Liver (tissue), 9 donors: Measurements from ENCODE around the gene FMC1. TPM values are rescaled to one million over a fixed set of nuclear protein-coding genes. Genes with fewer than 3 reads are reported as not detected.
A peak's percentile ranks its signal among the peaks of the same experiment; 100 is the strongest.

Source experiments
- DNase-seq: peaks from one replicate; pipeline ENCODE4 v3.0.0-alpha.2; 2017; ENCODE audit warnings: low spot score
- H3K27ac ChIP-seq, 2 donors: one replicate each; pipeline ENCODE4 v1.7.0; 2013; ENCODE audit warnings: inconsistent platforms in 2 of 2, low read length in 2 of 2, control low read depth in 1 of 2, low read depth in 1 of 2, mild to moderate bottlenecking in 1 of 2
- H3K27me3 ChIP-seq, 4 donors: one replicate each; pipeline versions ENCODE4 v1.6.1 to v1.7.0; 2013; ENCODE audit warnings: low read length in 3 of 4, inconsistent platforms in 1 of 4, mild to moderate bottlenecking in 1 of 4, moderate library complexity in 1 of 4; ENCODE audit not compliant: control insufficient read depth in 4 of 4, insufficient read depth in 4 of 4
- H3K36me3 ChIP-seq, 4 donors: one replicate each; pipeline versions ENCODE4 v1.6.1 to v1.7.0; 2013; ENCODE audit warnings: low read length in 3 of 4, mild to moderate bottlenecking in 3 of 4, low read depth in 1 of 4, moderate library complexity in 1 of 4; ENCODE audit not compliant: control insufficient read depth in 4 of 4, insufficient read depth in 3 of 4
- H3K4me1 ChIP-seq, 4 donors: one replicate each; pipeline versions ENCODE4 v1.6.1 to v1.7.0; 2013; ENCODE audit warnings: low read length in 3 of 4, mild to moderate bottlenecking in 3 of 4, moderate library complexity in 1 of 4; ENCODE audit not compliant: control insufficient read depth in 4 of 4, insufficient read depth in 4 of 4
- H3K4me3 ChIP-seq, 3 donors: one replicate each; pipeline versions ENCODE4 v1.6.1 to v1.7.0; 2013; ENCODE audit warnings: low read length in 3 of 3, control low read depth in 1 of 3, low read depth in 1 of 3, mild to moderate bottlenecking in 1 of 3
- H3K9ac ChIP-seq, 2 donors: one replicate each; pipeline ENCODE4 v1.7.0; 2013; ENCODE audit warnings: low read length in 2 of 2, mild to moderate bottlenecking in 2 of 2, moderate library complexity in 2 of 2, control low read depth in 1 of 2, low read depth in 1 of 2
- H3K9me3 ChIP-seq, 4 donors: one replicate each; pipeline versions ENCODE4 v1.6.1 to v1.7.0; 2013; ENCODE audit warnings: low read length in 3 of 4; ENCODE audit not compliant: control insufficient read depth in 4 of 4
- EGR1 ChIP-seq, 2 donors: IDR thresholded peaks; 2 replicates each; pipeline ENCODE4 v1.6.1; 2016 to 2018; ENCODE audit warnings: antibody characterized with exemption in 2 of 2, low read depth in 2 of 2
- GABPA ChIP-seq, 2 donors: IDR thresholded peaks in 1 of 2; conservative IDR thresholded peaks in 1 of 2; 2 replicates each; pipeline ENCODE4 v1.6.1; 2016; ENCODE audit warnings: antibody characterized with exemption in 2 of 2, mild to moderate bottlenecking in 1 of 2, moderate library complexity in 1 of 2
- HNF4A ChIP-seq, 2 donors: conservative IDR thresholded peaks; 2 replicates each; pipeline ENCODE4 v1.6.1; 2016; ENCODE audit warnings: antibody characterized with exemption in 2 of 2, mild to moderate bottlenecking in 2 of 2
- HNF4G ChIP-seq: IDR thresholded peaks from 2 replicates; pipeline ENCODE4 v1.6.1; 2016; ENCODE audit warnings: antibody characterized with exemption
- JUND ChIP-seq, 2 donors: IDR thresholded peaks; 2 replicates each; pipeline ENCODE4 v1.6.1; 2016; ENCODE audit warnings: antibody characterized with exemption in 2 of 2
- NR2F2 ChIP-seq: IDR thresholded peaks from 2 replicates; pipeline ENCODE4 v1.6.1; 2016; ENCODE audit warnings: antibody characterized with exemption
- RXRA ChIP-seq, 2 donors: IDR thresholded peaks; 2 replicates each; pipeline ENCODE4 v1.6.1; 2017 to 2018; ENCODE audit warnings: antibody characterized with exemption in 2 of 2, mild to moderate bottlenecking in 1 of 2
- SP1 ChIP-seq: IDR thresholded peaks from 2 replicates; pipeline ENCODE4 v1.6.1; 2018; ENCODE audit warnings: antibody characterized with exemption, mild to moderate bottlenecking
- TAF1 ChIP-seq: conservative IDR thresholded peaks from 2 replicates; pipeline ENCODE4 v1.6.1; 2016; ENCODE audit warnings: antibody characterized with exemption, mild to moderate bottlenecking
- WGBS: extraction: QIAGEN DNeasy Blood & Tissue Kit; methylation state at CpG from one replicate; pipeline ENCODE4 v1.1.7; 2013; 5-methylcytosine and 5-hydroxymethylcytosine counted together
- polyA plus RNA-seq, 2 donors: library from polyadenylated mRNA; stranded (reverse) in 1 of 2; unstranded in 1 of 2; fragments of 200-250 nt in 1 of 2; fragments of >200 nt in 1 of 2; fragmentation: Nextera tagmentation in 1 of 2; extraction: Ambion mirVana in 1 of 2; gene quantifications; one replicate each; pipeline versions ENCODE4 v1.2.1 to v1.2.3, GENCODE V29; 2013 to 2015
- total RNA-seq, 2 donors: library from RNA; depleted of rRNA; stranded (reverse); fragments of >200 nt; gene quantifications; one replicate each; pipeline ENCODE4 v1.2.3, GENCODE V29; 2014
- TF ChIP-seq, protein P1 (sequence below): IDR thresholded peaks from 2 replicates; pipeline ENCODE4 v1.6.1; 2016; ENCODE audit warnings: antibody characterized with exemption
- TF ChIP-seq, protein P2 (sequence below): IDR thresholded peaks from 2 replicates; pipeline ENCODE4 v1.6.1; 2016; ENCODE audit warnings: antibody characterized with exemption
- TF ChIP-seq, protein P3 (sequence below): IDR thresholded peaks from 2 replicates; pipeline ENCODE4 v1.6.1; 2016; ENCODE audit warnings: antibody characterized with exemption, mild to moderate bottlenecking
- donor health status: healthy.
- donor health status: healthy.
- donor health status: healthy.
- donor health status: healthy.
- donor health status: healthy.

The FMC1 gene
- total and polyA plus RNA-seq, 4 donors: 5.5 to 76.3 (median 10.5) TPM

DNA sequence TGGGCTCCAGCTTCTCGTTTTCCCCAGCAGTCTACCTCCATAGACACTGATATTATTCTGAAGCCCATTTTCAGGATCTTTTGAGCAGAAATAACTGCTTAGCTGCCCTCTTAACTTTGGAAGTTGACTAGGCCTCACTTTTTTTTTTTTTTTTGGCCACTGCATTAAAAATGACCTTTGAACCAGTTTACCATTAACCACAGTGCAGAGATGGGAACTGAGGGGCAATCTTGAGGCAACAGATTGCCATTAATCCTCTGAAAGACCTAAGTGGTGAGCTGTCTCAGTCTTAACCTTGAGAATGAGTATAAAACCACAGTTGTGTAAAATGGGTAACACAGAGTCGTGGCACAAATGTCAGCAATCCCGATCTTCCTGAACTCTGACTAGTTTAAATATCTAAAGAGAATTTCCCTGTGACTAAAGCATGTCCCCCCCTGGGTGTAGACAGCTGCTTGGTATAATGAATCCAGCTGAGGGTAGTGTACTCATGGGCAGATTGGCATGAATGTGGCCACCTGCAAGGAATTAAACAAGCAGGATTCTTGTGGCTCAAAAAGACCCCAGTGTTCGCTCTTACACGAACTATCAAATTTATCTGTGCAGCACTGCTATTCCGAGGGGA lies 46.1 kb upstream of the FMC1 start:
- TF ChIP-seq HNF4A (conservative IDR thresholded peaks at IDR 0.05) (peak; percentile 16 to 22), TAF1 (no peak)
- Histone ChIP-seq H3K27me3 (no peaks in the 10 kb centered on the region), H3K4me3 (no peak overlapping the region), H3K27ac (no peak overlapping the region), H3K9me3 (no peaks in the 10 kb centered on the region), H3K36me3 (peaks cover 0 to 5% (median 4%) of the 10 kb centered on the region in 4 donors), H3K9ac (no peak overlapping the region), H3K4me1 (peaks cover 3 to 32% (median 14%) of the 10 kb centered on the region in 4 donors)
- WGBS: 91% methylated on average over 6 of the region's 6 CpGs
- DNase-seq: no peak

DNA sequence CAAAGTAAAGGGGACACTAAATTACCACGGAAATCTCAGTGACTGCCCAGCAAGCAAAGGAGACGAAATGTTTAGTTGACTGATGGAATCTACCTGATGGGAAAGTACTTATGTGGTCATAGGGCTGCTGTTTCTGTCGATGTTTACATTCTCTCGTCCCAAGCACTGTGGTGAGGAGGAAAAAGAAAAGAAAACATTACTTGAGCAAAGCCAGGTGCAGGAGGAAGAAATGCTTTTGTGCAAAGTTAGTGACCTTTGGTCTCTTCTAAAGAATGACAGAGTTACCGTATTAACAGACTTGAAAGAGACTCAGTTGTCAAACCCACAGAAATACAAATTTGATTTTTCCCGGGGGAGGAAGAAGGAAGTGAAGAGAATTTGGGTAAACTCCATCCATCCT lies 43.3 kb upstream of the FMC1 start:
- Histone ChIP-seq H3K27me3 (no peaks in the 10 kb centered on the region), H3K4me3 (no peak overlapping the region), H3K27ac (no peak overlapping the region), H3K36me3 (peaks cover 0 to 5% (median 4%) of the 10 kb centered on the region in 4 donors), H3K9me3 (no peaks in the 10 kb centered on the region), H3K9ac (no peak overlapping the region), H3K4me1 (peaks cover 3 to 50% (median 25%) of the 10 kb centered on the region in 4 donors)
- TF ChIP-seq HNF4A (conservative IDR thresholded peaks at IDR 0.05): no peak
- no peak for TF ChIP-seq NR2F2
- no peak for TF ChIP-seq TAF1
- no peak for TF ChIP-seq JUND (IDR thresholded peaks at IDR 0.05)
- no peak for TF ChIP-seq SP1
- TF ChIP-seq, protein P1, sequence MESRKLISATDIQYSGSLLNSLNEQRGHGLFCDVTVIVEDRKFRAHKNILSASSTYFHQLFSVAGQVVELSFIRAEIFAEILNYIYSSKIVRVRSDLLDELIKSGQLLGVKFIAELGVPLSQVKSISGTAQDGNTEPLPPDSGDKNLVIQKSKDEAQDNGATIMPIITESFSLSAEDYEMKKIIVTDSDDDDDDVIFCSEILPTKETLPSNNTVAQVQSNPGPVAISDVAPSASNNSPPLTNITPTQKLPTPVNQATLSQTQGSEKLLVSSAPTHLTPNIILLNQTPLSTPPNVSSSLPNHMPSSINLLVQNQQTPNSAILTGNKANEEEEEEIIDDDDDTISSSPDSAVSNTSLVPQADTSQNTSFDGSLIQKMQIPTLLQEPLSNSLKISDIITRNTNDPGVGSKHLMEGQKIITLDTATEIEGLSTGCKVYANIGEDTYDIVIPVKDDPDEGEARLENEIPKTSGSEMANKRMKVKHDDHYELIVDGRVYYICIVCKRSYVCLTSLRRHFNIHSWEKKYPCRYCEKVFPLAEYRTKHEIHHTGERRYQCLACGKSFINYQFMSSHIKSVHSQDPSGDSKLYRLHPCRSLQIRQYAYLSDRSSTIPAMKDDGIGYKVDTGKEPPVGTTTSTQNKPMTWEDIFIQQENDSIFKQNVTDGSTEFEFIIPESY: no peak
- no peak for TF ChIP-seq RXRA (IDR thresholded peaks at IDR 0.05)
- no peak for TF ChIP-seq HNF4G
- no peak for TF ChIP-seq EGR1 (IDR thresholded peaks at IDR 0.05; ENCODE audit: low read depth in 2 of 2)
- TF ChIP-seq, protein P2, sequence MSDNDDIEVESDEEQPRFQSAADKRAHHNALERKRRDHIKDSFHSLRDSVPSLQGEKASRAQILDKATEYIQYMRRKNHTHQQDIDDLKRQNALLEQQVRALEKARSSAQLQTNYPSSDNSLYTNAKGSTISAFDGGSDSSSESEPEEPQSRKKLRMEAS: no peak
- TF ChIP-seq, protein P3, sequence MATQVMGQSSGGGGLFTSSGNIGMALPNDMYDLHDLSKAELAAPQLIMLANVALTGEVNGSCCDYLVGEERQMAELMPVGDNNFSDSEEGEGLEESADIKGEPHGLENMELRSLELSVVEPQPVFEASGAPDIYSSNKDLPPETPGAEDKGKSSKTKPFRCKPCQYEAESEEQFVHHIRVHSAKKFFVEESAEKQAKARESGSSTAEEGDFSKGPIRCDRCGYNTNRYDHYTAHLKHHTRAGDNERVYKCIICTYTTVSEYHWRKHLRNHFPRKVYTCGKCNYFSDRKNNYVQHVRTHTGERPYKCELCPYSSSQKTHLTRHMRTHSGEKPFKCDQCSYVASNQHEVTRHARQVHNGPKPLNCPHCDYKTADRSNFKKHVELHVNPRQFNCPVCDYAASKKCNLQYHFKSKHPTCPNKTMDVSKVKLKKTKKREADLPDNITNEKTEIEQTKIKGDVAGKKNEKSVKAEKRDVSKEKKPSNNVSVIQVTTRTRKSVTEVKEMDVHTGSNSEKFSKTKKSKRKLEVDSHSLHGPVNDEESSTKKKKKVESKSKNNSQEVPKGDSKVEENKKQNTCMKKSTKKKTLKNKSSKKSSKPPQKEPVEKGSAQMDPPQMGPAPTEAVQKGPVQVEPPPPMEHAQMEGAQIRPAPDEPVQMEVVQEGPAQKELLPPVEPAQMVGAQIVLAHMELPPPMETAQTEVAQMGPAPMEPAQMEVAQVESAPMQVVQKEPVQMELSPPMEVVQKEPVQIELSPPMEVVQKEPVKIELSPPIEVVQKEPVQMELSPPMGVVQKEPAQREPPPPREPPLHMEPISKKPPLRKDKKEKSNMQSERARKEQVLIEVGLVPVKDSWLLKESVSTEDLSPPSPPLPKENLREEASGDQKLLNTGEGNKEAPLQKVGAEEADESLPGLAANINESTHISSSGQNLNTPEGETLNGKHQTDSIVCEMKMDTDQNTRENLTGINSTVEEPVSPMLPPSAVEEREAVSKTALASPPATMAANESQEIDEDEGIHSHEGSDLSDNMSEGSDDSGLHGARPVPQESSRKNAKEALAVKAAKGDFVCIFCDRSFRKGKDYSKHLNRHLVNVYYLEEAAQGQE: no peak
- 54% methylated on average over 6 of the region's 6 CpGs for WGBS
- DNase-seq: no peak

DNA sequence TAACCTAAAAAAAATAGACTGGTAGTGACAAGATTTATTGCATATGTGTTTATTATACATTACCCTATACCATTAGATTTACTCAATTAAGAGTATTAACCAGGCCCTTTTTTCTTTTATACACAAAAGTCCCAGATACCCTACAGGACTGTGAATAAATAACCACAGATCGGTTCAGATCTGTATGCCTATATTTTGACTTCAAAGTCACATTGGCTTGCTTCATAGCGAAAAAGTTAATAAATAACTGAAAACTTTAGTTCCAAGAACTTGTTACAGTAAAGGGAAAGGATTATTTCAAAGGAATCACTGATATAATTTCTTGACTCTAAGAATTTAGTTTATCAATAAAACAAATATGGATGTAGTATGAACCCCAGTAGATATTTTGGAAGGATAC lies 41.8 kb upstream of the FMC1 start:
- DNase-seq: no peak
- no peaks in the 10 kb centered on the region for H3K27me3 ChIP-seq
- H3K27ac ChIP-seq: no peak overlapping the region
- no peak overlapping the region for H3K4me3 ChIP-seq
- WGBS: 30% methylated on average over 2 of the region's 2 CpGs
- peaks cover 3 to 50% (median 26%) of the 10 kb centered on the region in 4 donors for H3K4me1 ChIP-seq
- TF ChIP-seq RXRA (IDR thresholded peaks at IDR 0.05): peak in 1 of 2 donors; percentile 10
- TF ChIP-seq GABPA (IDR thresholded peaks at IDR 0.05 in 1 of 2, conservative IDR thresholded peaks at IDR 0.05 in 1 of 2): no peak
- TF ChIP-seq JUND (IDR thresholded peaks at IDR 0.05): peak in 1 of 2 donors; percentile 9
- TF ChIP-seq TAF1: no peak
- peak in 1 of 2 donors; percentile 46 for TF ChIP-seq HNF4A (conservative IDR thresholded peaks at IDR 0.05)
- no peak overlapping the region for H3K9ac ChIP-seq
- no peaks in the 10 kb centered on the region for H3K9me3 ChIP-seq
- peaks cover 0 to 5% (median 3%) of the 10 kb centered on the region in 4 donors for H3K36me3 ChIP-seq
